ENCODE data around the gene C14orf132.

C14orf132 gene

GRCh38 chr14:96092936-96093335, 53.8 kb downstream of the C14orf132 start:
- Histone ChIP-seq H3K27me3 (ENCODE audit: insufficient read depth, low read length) (no peaks in the 10 kb centered on the region; the same call in 1 of the 2 replicates), H3K4me3 (ENCODE audit: low read depth, low read length, poor library complexity, severe bottlenecking) (no peak overlapping the region), H3K9me2 (ENCODE audit: low read depth, low read length) (no peaks in the 10 kb centered on the region), H3K79me2 (ENCODE audit: insufficient read depth, low read length) (no peaks in the 10 kb centered on the region), H3K27ac (ENCODE audit: low read depth, low read length, poor library complexity, severe bottlenecking) (no peak overlapping the region), H3K4me2 (ENCODE audit: low read length) (no peak overlapping the region), H3K9me3 (ENCODE audit: low read length) (no peaks in the 10 kb centered on the region), H2AFZ (ENCODE audit: low read length) (no peak overlapping the region), H4K20me1 (ENCODE audit: insufficient read depth, low read length) (no peaks in the 10 kb centered on the region), H3F3A (ENCODE audit: insufficient read depth, low read length) (no peaks in the 10 kb centered on the region), H3K36me3 (ENCODE audit: insufficient read depth, low read length) (no peaks in the 10 kb centered on the region), H3K4me1 (ENCODE audit: insufficient read depth, low read length, severe bottlenecking) (no peaks in the 10 kb centered on the region), H3K9ac (ENCODE audit: low read length) (no peak overlapping the region)
- TF ChIP-seq CTCF (IDR thresholded peaks at IDR 0.05; ENCODE audit: low read length), result no peak
- TF ChIP-seq EZH2 (IDR thresholded peaks at IDR 0.05; ENCODE audit: borderline replicate concordance, low read length), result no peak

GRCh38 chr14:96094211-96094610, 55.0 kb downstream of the C14orf132 start:
- Histone ChIP-seq H3K36me3 (ENCODE audit: insufficient read depth, low read length) (no peaks in the 10 kb centered on the region), H3K4me3 (ENCODE audit: low read depth, low read length, poor library complexity, severe bottlenecking) (no peak overlapping the region), H4K20me1 (ENCODE audit: insufficient read depth, low read length) (no peaks in the 10 kb centered on the region), H3K27ac (ENCODE audit: low read depth, low read length, poor library complexity, severe bottlenecking) (no peak overlapping the region), H3K9me2 (ENCODE audit: low read depth, low read length) (no peaks in the 10 kb centered on the region), H3K27me3 (ENCODE audit: insufficient read depth, low read length) (no peaks in the 10 kb centered on the region; the same call in 1 of the 2 replicates), H3K79me2 (ENCODE audit: insufficient read depth, low read length) (no peaks in the 10 kb centered on the region), H3K9me3 (ENCODE audit: low read length) (no peaks in the 10 kb centered on the region), H3K4me1 (ENCODE audit: insufficient read depth, low read length, severe bottlenecking) (peaks cover 4% of the 10 kb centered on the region), H3K4me2 (ENCODE audit: low read length) (no peak overlapping the region), H3K9ac (ENCODE audit: low read length) (no peak overlapping the region), H3F3A (ENCODE audit: insufficient read depth, low read length) (no peaks in the 10 kb centered on the region), H2AFZ (ENCODE audit: low read length) (no peak overlapping the region)
- TF ChIP-seq EZH2 (IDR thresholded peaks at IDR 0.05; ENCODE audit: borderline replicate concordance, low read length) (no peak), CTCF (IDR thresholded peaks at IDR 0.05; ENCODE audit: low read length) (no peak)

GRCh38 chr14:96094656-96095055, 55.5 kb downstream of the C14orf132 start:
- no peaks in the 10 kb centered on the region for H3K79me2 ChIP-seq (ENCODE audit: insufficient read depth, low read length)
- H2AFZ ChIP-seq (ENCODE audit: low read length), result no peak overlapping the region
- H3K4me3 ChIP-seq (ENCODE audit: low read depth, low read length, poor library complexity, severe bottlenecking), result no peak overlapping the region
- H3K9ac ChIP-seq (ENCODE audit: low read length), result no peak overlapping the region
- H3K27me3 ChIP-seq (ENCODE audit: insufficient read depth, low read length), result no peaks in the 10 kb centered on the region; the same call in 1 of the 2 replicates
- H3K9me2 ChIP-seq (ENCODE audit: low read depth, low read length), result no peaks in the 10 kb centered on the region
- H3K36me3 ChIP-seq (ENCODE audit: insufficient read depth, low read length), result no peaks in the 10 kb centered on the region
- no peaks in the 10 kb centered on the region for H3F3A ChIP-seq (ENCODE audit: insufficient read depth, low read length)
- H3K27ac ChIP-seq (ENCODE audit: low read depth, low read length, poor library complexity, severe bottlenecking), result no peak overlapping the region
- H4K20me1 ChIP-seq (ENCODE audit: insufficient read depth, low read length), result no peaks in the 10 kb centered on the region
- H3K9me3 ChIP-seq (ENCODE audit: low read length), result no peaks in the 10 kb centered on the region
- TF ChIP-seq CTCF (IDR thresholded peaks at IDR 0.05; ENCODE audit: low read length) (no peak), EZH2 (IDR thresholded peaks at IDR 0.05; ENCODE audit: borderline replicate concordance, low read length) (no peak)
- H3K4me2 ChIP-seq (ENCODE audit: low read length), result no peak overlapping the region
- peaks cover 4% of the 10 kb centered on the region for H3K4me1 ChIP-seq (ENCODE audit: insufficient read depth, low read length, severe bottlenecking)
